ENCODE results near the gene PFDN5.

The PFDN5 gene

DNA sequence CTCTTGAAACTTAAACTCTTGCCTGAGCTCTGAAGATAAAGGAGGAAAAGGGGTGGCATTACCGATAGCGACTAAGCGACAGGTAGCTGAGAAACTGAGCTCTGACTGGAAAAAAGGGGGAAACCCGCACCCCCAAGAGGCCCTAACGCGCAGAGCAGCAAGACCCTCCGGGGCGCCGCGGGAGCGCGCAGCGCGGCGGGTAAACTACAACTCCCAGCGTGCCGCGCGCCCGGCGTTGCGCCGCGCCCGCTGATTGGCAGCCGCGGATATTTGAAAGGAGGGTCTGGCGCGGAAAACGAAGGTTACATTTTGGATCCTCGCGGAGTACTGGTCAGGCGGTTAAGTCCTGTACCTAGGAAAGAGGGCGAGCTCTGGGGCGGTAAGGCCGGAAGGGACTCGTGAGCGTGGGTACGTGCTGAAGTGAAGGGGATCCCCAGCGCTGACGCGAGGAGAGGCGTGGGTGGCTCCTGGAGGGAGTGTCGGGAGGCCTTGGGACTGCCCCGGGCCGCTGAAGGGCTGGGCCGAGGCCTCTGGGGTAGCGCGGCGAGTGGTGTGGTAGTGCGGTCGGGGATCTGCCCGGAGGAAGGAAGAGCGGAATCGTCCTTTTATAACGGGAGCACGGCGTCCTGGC, 27.2 kb upstream of the PFDN5 start, which contains the start of gene ESPL1:
Gene ESPL1, plus strand, starts transcription at position 301 of the 631 bp plus-strand sequence. CDS start 468 bp downstream, outside the sequence.
- no peak for DNase-seq (ENCODE audit: low read depth, low spot score)
- ChIA-PET POLR2A (no interaction called here), CTCF (interaction anchor here (0.7 to 7.4 kb wide), 10 partner anchors 9 to 207 kb away, joined by 3 to 95 read pairs (median 9); partner anchors contain the start of gene AAAS)
- peak within 1 kb of the TSS; percentile 95 for H3K4me3 ChIP-seq (ENCODE audit: low read depth, low read length)
- TF ChIP-seq, protein P1, sequence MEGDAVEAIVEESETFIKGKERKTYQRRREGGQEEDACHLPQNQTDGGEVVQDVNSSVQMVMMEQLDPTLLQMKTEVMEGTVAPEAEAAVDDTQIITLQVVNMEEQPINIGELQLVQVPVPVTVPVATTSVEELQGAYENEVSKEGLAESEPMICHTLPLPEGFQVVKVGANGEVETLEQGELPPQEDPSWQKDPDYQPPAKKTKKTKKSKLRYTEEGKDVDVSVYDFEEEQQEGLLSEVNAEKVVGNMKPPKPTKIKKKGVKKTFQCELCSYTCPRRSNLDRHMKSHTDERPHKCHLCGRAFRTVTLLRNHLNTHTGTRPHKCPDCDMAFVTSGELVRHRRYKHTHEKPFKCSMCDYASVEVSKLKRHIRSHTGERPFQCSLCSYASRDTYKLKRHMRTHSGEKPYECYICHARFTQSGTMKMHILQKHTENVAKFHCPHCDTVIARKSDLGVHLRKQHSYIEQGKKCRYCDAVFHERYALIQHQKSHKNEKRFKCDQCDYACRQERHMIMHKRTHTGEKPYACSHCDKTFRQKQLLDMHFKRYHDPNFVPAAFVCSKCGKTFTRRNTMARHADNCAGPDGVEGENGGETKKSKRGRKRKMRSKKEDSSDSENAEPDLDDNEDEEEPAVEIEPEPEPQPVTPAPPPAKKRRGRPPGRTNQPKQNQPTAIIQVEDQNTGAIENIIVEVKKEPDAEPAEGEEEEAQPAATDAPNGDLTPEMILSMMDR (IDR thresholded peaks at IDR 0.05; ENCODE audit: insufficient read depth, low read length, missing control alignments) = peak; percentile 17

DNA sequence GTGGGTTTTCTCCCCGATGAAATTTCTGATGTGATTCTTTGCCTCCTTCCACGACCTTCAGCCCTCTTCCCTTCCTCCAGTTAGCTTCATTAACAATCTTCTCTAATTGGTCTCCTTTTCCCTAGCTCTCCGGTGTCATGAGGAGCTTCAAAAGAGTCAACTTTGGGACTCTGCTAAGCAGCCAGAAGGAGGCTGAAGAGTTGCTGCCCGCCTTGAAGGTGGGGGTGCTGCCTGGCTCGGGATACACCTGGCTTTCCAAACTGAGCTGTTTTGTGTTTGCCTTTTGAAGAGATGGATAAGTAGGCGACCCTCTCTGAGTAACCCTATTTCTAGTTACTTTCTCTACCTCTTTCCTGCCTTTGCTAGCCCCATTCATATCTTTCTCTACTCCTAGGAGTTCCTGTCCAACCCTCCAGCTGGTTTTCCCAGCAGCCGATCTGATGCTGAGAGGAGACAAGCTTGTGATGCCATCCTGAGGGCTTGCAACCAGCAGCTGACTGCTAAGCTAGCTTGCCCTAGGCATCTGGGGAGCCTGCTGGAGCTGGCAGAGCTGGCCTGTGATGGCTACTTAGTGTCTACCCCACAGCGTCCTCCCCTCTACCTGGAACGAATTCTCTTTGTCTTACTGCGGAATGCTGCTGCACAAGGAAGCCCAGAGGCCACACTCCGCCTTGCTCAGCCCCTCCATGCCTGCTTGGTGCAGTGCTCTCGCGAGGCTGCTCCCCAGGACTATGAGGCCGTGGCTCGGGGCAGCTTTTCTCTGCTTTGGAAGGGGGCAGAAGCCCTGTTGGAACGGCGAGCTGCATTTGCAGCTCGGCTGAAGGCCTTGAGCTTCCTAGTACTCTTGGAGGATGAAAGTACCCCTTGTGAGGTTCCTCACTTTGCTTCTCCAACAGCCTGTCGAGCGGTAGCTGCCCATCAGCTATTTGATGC, 26.4 kb upstream of the PFDN5 start:
- DNase-seq (ENCODE audit: low read depth, low spot score) = no peak
- TF ChIP-seq, protein P1 (IDR thresholded peaks at IDR 0.05; ENCODE audit: insufficient read depth, low read length, missing control alignments) = no peak
- H3K4me3 ChIP-seq (ENCODE audit: low read depth, low read length) = peak overlapping the region; percentile 95
- ChIA-PET POLR2A (interaction anchor here (0.5 to 0.7 kb wide), 2 partner anchors 32 to 52 kb away, joined by 3 read pairs; no protein-coding TSS in a partner anchor), CTCF (interaction anchor here (0.7 to 7.4 kb wide), 11 partner anchors 9 to 202 kb away, joined by 3 to 95 read pairs (median 8); partner anchors contain the start of genes AAAS and PFDN5)

DNA sequence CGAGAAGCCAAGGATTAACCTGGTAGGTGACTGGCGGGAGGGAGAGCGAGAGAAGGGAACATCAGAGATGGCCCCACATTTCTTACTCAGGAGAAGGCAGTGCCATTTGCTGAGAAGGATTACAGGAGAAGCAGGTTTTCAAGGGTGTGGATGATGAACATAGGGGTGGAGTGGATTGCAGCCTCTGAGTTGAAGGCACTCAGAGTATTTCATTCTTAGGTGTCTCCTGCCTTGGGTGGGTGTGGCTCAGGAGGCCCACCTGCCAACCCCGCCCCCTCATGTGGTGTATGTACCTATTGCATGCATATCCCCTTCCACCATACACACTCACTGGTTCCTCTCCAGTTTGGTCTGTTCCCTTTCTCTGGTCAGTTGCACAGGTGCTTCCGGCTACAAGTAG, 20.9 kb upstream of the PFDN5 start:
- POLR2A ChIA-PET = no interaction called here
- CTCF ChIA-PET = interaction anchor here (3.9 kb wide), 1 partner anchor 13 kb away, joined by 19 read pairs; no protein-coding TSS in a partner anchor

DNA sequence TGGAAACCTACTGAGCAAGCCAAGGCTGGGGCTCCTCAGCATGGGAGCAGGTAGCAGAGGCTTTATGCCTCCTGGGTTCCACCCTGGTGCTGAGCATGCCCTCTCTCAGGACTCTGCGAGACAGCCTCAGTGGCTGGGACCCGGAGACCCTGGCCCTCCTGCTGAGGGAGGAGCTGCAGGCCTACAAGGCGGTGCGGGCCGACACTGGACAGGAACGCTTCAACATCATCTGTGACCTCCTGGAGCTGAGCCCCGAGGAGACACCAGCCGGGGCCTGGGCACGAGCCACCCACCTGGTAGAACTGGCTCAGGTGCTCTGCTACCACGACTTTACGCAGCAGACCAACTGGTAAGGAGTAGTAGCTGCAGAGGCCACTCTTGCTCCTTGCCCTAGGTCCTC, 18.8 kb upstream of the PFDN5 start:
- CTCF ChIA-PET = interaction anchor here (0.6 to 5.0 kb wide), 3 partner anchors 10 to 52 kb away, joined by 3 to 46 read pairs (median 6); no protein-coding TSS in a partner anchor
- TF ChIP-seq, protein P1 (IDR thresholded peaks at IDR 0.05; ENCODE audit: insufficient read depth, low read length, missing control alignments) = no peak
- no peak overlapping the region for H3K4me3 ChIP-seq (ENCODE audit: low read depth, low read length)
- no peak for DNase-seq (ENCODE audit: low read depth, low spot score)
- POLR2A ChIA-PET = interaction anchor here (1.2 kb wide), 1 partner anchor 9 kb away, joined by 3 read pairs; no protein-coding TSS in a partner anchor

More for the DNA sequence above, 20.9 kb upstream of the PFDN5 start:
- H3K4me3 ChIP-seq (ENCODE audit: low read depth, low read length) = no peak overlapping the region
- TF ChIP-seq, protein P1 (IDR thresholded peaks at IDR 0.05; ENCODE audit: insufficient read depth, low read length, missing control alignments) = no peak
- DNase-seq (ENCODE audit: low read depth, low spot score) = no peak

DNA sequence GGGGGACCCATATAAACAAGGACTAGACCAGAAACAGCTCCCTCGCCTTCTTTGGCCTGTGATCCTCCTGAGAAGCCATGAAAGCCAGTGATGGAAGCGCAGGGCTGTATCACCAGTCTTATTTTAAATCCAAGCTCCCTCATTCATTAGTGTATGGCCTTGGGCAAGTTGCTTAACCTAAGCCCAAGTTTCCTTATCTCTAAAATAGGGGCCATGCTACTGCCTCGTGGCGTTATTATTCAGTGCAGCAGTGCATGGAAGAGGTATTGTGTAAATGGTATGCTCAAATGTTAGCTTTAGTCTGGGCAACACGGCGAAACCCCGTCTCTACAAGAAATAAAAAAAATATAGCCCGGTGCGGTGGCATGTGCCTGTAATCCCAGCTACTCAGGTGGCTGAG, 17.4 kb upstream of the PFDN5 start:
- CTCF ChIA-PET = interaction anchor here (0.9 to 5.0 kb wide), 6 partner anchors 9 to 64 kb away, joined by 3 to 46 read pairs (median 4); partner anchors contain the start of gene AAAS

More for the DNA sequence above, 17.4 kb upstream of the PFDN5 start:
- H3K4me3 ChIP-seq (ENCODE audit: low read depth, low read length) = no peak overlapping the region
- DNase-seq (ENCODE audit: low read depth, low spot score) = no peak
- POLR2A ChIA-PET = no interaction called here
- TF ChIP-seq, protein P1 (IDR thresholded peaks at IDR 0.05; ENCODE audit: insufficient read depth, low read length, missing control alignments) = no peak

Data from AG04449 (cell line).